ENCODE results near the gene OAF.

GRCh38 chr11:120184371-120184945 lies 26.4 kb upstream of the OAF start:
- TF ChIP-seq JUNB (IDR thresholded peaks at IDR 0.05; ENCODE audit: unreplicated experiment), result no peak
- TF ChIP-seq CTCF (conservative IDR thresholded peaks at IDR 0.05; ENCODE audit: low read depth in 2 of 2), result no peak
- no peak for TF ChIP-seq REST (IDR thresholded peaks at IDR 0.05; ENCODE audit: unreplicated experiment)
- TF ChIP-seq EZH2phosphoT487 (IDR thresholded peaks at IDR 0.05; ENCODE audit: unreplicated experiment), result no peak
- no peak for TF ChIP-seq EZH2 (IDR thresholded peaks at IDR 0.05; ENCODE audit: low read depth, unreplicated experiment)

All from GM23338 (cell line).